ENCODE results near the gene VSTM4.

DNA sequence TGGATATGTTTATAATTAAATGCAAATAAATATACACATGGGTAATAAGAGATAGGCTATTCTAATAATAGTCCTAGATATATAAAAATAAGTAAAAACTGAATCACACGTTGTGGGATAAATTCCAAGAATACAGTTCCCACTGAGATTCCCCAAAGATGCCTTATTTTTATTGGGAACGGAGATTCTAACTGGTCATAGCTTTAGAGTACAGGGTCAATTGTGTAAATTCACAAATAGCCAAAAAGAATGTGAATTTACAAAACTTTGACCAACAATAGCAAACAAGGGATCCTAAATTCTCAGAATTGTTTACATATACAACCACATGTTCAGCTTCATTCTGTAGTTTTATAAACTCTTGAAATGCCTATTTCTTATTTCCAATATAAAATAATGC is 65.0 kb downstream of the VSTM4 start:
- TF ChIP-seq, protein P1, sequence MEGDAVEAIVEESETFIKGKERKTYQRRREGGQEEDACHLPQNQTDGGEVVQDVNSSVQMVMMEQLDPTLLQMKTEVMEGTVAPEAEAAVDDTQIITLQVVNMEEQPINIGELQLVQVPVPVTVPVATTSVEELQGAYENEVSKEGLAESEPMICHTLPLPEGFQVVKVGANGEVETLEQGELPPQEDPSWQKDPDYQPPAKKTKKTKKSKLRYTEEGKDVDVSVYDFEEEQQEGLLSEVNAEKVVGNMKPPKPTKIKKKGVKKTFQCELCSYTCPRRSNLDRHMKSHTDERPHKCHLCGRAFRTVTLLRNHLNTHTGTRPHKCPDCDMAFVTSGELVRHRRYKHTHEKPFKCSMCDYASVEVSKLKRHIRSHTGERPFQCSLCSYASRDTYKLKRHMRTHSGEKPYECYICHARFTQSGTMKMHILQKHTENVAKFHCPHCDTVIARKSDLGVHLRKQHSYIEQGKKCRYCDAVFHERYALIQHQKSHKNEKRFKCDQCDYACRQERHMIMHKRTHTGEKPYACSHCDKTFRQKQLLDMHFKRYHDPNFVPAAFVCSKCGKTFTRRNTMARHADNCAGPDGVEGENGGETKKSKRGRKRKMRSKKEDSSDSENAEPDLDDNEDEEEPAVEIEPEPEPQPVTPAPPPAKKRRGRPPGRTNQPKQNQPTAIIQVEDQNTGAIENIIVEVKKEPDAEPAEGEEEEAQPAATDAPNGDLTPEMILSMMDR (IDR thresholded peaks at IDR 0.05; ENCODE audit: poor library complexity): no peak
- TF ChIP-seq EZH2 (IDR thresholded peaks at IDR 0.05; ENCODE audit: borderline replicate concordance) (no peak), EZH2phosphoT487 (IDR thresholded peaks at IDR 0.05; ENCODE audit: low read depth, severe bottlenecking, unreplicated experiment) (no peak)

All from hepatocyte (in vitro differentiated cells).